HG03439 (cell line): Measurements from ENCODE around the gene IDH2.

Experiments
- ATAC-seq: cut with Tn5 transposase; IDR thresholded peaks from one replicate; pipeline ENCODE4 v1.9.1; 2021; ENCODE audit warnings: mild to moderate bottlenecking, moderate library complexity; ENCODE audit not compliant: unreplicated experiment

Gene IDH2

DNA sequence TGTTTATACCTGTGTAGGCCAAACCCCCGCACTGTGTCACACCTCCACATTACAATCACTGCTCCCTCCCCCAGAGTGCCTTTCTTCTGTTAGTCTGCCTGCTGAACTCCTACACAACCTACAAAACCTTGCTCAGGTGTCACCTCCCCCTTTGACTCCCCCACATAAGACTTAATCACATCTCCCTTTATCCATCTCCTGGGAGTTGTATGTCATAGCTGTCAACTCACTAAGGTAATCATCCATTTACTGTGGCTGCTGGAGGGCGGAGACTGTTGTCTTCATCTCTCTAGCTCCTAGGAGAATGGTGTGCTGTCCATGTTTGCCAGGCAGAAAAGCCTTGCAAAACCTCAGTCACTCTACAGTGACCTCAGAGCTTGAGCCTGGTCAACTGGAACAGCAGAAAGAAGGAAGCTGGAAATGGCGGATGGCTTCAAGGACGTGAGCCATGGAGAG, 57.3 kb downstream of the IDH2 start:
- no peak for ATAC-seq

DNA sequence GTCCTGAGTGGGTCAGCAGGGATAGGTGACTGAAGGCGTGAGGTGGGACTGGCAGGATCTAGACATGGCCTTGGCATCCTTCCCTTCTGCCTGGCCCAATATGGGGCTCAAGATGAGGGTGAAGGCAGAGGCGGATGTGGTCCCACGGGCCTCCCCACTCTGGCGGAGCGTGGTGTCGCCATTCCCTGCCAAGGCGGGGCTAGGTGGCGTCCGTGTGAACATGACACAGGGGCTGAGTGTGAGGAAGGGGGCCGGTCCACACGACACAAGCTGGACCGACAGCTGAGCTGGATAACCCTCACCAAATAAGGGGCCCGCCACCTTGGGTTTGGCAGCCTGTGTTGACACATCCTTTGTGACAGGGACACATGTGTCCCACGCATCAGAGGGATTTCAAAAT, 58.1 kb downstream of the IDH2 start:
- no peak for ATAC-seq

DNA sequence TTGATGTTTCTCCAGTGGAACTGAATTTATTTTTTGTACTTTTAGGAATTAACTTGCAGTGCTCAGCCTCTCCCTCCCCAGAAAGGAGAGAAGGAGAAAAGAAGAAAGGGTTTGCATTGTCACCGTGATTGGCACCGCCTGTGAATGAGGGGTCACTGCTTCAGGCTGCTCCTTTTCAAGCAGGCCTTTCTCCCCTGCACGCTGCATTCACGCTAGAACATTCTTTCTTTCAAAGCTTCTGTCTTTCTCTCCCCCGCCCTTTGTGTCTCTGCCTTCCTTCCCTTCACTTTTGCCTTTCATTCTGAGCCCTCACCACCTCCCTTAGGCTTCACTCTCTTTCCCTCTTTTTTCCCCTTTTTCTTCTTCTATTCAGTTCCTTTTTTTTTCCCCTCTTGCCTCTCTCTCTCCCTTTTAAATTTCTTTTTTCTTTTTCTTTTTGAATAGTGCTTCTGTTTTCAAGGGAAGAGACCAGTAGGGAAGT, 58.7 kb downstream of the IDH2 start:
- no peak for ATAC-seq

DNA sequence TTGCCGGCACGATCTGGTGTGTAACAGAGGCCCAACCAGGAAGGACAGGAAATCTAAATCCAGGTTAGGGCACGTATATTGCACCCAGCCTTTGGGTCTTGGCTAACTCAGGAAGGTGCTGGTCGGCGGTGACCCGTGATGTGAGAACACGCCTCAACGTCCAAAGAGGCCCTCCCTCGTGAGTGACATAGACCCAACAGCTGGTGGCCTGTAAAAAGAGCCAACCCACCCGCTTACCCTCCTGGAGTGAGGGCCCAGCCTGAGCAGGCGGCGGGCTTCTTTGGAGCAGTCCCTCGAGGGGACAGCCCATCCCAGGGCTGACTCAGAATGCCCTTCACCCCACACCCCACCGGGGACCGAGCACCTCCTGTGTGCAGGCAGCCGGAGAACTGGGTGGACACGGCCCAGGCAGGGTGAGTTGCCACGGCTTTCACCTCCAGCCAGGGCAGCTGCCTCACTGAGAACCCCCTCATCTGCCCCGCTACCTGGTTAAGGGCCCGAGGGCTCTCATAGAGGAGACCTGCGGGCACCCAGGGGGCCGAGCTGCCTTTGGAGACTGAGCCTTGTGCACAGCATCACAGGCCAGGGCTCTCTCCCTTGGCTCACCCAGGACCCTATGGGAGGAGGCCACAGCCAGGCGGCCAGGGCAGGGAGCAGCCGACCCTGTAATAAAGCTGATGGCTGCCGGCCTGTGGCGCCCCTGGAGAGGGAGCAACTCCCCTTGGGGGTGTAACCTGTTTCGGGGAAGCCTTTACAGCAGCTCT, 59.3 kb downstream of the IDH2 start:
- ATAC-seq, result no peak

DNA sequence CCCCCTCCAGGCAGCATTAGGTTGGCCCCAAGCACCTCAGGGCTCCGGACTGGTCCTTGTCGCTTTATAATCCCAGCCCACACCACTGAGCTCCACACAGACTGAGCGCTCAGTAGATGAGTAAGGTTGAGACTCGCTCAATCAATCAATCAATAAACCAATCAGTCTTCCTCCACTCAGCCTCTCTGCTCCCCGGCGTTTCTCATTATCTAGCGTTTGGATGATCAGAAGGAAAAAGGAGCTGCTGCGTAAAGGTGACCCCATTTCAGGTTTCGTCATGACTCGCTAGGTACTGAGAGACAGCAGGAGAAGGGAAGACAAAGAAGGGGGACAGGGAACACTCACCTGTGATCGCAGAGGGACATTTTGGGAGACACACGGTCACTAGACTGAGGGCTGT, 59.9 kb downstream of the IDH2 start:
- no peak for ATAC-seq

- no peak for ATAC-seq
These were observed 61.6 kb downstream of the IDH2 start for GRCh38 chr15:90040618-90041017.

- no peak for ATAC-seq
These were observed 62.3 kb downstream of the IDH2 start for GRCh38 chr15:90039996-90040395.

GRCh38 chr15:90038632-90039095, 63.6 kb downstream of the IDH2 start:
- ATAC-seq, result no peak

DNA sequence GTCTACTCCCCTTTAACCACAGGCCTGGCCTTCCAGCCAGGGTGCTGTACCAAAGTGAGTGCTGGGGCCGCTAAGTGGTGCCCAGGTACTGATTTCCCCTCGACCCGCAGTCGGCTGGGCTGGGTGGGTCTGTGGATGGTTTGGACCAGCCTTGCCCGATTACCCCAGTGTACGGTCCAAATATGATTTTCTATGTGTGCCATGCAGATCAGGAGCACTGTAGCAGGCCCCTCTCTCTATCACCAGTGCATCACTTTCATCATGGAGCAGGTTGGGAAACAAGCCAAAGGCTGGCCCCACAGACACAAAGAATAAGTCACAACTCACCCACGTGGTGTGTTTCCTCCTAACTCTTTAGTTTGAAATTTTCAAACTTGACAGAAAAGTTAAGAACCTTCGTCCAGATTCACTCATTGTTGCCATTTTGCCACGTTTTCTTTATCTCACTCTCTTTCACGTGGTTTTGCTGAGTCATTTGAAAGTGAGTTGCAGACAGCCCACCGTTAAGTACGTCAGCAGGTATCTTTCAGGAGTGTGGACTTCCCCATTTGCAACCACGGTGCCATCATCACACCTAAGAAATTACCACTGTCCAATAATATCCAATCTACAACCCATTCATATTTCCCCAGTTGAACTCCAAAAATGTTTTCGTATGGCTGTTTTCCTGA, 64.2 kb downstream of the IDH2 start:
- peak; percentile 71 for ATAC-seq

GRCh38 chr15:90037511-90037860, 64.8 kb downstream of the IDH2 start:
- no peak for ATAC-seq

DNA sequence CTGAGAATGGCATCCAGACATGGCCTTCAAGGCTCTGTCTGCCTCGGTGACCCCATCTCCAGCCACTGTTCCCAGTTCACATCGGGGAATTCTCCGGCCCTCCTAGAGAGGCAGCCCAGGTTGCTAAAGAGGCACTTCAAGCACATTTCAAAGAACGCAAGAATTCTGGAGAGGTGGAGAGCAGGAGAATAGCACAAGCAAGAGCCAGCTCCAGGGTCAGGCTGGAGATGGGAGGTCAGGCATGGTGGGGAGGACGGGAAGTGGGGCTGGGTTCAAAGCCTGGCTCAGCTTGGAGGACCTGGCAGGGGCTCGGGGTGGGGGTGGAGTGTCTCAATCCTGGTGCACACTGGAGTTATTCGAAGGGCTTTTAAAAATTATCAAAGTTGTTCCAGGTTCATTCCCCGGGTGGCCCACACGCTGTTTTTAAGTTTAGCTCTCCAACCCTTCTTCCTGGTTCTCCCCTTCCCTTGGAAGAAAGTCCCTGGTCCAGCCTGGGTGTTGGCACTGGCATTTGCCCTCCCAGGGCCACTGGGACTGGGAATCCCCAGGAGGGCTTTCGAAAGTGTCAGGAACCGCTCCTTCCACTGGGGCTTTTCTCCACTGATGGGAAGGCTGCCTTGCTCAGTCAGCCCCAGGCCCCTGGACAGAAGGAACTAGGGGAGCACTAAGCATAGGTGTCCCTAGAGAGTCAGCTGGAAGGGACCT, 65.3 kb downstream of the IDH2 start:
- no peak for ATAC-seq

GRCh38 chr15:90036343-90036742, 65.9 kb downstream of the IDH2 start:
- ATAC-seq, result no peak

DNA sequence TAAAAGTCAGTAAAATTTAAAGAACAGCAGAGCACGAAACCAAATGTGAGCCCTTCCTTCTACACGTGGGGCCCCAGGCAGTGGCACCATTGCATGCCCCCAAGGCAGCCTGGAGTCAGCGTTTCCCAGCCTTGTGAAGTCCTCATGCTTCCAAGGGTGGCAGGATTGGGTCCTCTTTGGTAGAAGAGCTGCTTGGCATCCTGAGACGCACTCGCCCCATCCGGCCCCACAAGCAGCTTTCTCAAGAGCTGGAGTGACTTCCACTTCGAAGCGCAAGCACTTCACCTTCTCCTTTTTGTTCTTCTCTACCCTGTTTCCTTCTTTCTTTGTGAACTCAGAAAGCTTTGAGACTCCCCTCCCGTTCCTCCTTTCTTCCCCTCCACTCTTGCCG, 66.4 kb downstream of the IDH2 start:
- no peak for ATAC-seq

DNA sequence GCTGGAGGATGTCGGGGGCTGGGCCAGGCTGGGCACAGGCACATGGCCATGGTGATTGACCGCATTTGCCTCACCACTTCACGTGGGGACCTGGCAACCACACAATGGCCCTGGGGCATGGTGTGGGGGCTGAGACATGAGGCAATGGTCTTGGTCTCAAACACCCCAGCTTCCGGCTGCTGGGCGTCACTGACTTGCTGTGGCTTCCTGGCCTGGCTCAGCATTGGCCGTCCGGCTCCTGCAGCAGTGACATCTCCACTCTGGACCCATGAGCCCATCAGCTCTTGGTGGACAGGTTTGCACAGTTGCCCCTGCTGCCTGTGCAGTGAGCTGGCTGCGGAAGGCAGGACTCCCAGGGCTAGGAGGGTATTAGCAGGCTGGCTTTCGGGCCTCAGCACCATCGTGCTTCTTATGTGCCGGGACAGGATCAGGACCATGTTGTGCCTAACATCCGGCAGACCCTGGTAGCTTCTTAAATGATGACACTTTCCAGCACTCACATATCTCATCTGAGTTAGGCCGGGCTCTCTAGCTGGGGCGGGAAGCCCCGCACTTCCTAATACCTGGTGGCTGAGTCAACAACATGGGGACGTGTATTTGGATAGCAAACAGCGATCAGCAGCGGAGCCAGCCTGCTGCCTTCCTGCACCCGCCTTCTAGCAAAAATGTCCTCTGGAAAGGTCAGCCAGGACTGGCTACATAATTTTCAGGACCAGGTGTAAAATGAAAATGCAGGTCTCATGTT, 67.0 kb downstream of the IDH2 start:
- ATAC-seq, result no peak

DNA sequence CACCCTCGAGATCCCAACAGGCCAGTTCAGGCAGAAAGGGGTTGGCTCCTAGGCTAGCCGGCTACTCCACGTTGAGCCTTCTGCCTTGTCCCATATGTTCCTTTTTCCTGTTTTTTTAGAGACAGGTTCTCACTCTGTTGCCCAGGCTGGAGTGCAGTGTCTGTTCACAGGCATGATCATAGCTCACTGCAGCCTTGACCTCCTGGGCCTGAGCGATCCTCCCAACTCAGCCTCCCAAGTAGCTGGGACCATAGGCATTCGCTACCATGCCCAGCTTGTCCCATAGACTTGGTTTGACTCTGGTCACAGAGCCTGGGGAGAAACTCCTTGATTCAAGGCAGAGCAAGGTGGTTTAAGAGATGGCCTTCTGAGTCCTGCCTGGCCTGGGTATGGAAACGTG, 68.8 kb downstream of the IDH2 start:
- no peak for ATAC-seq
